GM12892 (cell line): ENCODE measurements around the gene GRIA1.

Experiments
- POLR2A ChIP-seq: IDR thresholded peaks from 2 replicates; pipeline ENCODE4 v1.6.1; 2011; ENCODE audit warnings: low read depth, low read length, control low read depth
- POLR2AphosphoS5 ChIP-seq: IDR thresholded peaks from 2 replicates; pipeline ENCODE4 v1.6.1; 2011; ENCODE audit warnings: low read depth, low read length, control low read depth

DNA sequence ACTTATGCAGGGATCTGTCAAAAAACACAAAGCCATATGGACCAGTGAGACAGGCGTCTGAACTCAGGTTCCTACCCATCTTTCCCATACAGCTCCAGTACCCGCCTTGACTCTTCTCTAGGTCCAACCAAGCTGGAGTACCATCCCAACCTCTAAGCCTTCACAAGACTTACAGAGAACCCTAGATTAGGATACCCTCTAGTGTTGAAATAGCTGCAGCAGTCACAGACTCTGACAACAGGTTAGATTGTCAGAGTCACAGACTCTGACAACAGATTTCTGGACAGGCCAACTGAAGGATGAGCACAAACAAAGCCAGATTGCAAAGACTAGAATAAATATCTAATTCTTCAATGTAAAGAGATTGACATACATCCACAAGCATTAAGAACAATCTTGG, 266.1 kb downstream of the GRIA1 start:
- TF ChIP-seq POLR2AphosphoS5 (no peak), POLR2A (no peak)
